HG02870 (cell line): ENCODE data around the gene COL23A1.

Experiments used
- ATAC-seq: cut with Tn5 transposase; IDR thresholded peaks from one replicate; pipeline ENCODE4 v1.9.1; 2021; ENCODE audit warnings: mild to moderate bottlenecking, moderate library complexity; ENCODE audit not compliant: unreplicated experiment

COL23A1 gene

GRCh38 chr5:178428341-178429155 is 161.6 kb downstream of the COL23A1 start:
- ATAC-seq = no peak

DNA sequence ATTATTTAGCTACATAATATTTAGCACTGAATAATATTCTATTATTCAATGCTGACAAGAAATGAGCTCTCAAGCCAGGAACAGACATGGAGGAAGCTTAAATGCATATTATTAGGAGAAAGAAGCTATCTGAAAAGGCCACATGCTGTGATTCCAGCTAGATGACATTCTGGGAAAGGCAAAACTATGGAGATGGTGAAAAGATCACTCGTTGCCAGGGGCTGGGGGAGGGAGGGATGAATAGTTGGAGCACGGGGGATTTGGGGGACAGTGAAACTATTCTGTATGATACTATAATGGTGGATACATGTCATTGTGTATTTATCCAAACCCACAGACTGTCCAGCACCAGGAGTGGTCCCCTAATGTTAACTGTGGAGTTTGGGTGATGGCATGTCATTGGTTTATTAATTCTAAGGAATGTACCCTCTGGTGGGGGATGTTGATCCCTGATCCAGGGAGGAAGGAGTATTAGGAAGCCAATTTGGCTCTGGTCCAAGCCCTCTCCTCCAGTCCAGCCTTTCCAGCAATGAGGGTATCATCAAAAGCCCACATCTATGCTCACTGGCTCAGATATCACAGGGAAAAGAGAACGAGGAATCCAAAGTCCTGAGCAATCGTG is 162.5 kb downstream of the COL23A1 start:
- no peak for ATAC-seq

DNA sequence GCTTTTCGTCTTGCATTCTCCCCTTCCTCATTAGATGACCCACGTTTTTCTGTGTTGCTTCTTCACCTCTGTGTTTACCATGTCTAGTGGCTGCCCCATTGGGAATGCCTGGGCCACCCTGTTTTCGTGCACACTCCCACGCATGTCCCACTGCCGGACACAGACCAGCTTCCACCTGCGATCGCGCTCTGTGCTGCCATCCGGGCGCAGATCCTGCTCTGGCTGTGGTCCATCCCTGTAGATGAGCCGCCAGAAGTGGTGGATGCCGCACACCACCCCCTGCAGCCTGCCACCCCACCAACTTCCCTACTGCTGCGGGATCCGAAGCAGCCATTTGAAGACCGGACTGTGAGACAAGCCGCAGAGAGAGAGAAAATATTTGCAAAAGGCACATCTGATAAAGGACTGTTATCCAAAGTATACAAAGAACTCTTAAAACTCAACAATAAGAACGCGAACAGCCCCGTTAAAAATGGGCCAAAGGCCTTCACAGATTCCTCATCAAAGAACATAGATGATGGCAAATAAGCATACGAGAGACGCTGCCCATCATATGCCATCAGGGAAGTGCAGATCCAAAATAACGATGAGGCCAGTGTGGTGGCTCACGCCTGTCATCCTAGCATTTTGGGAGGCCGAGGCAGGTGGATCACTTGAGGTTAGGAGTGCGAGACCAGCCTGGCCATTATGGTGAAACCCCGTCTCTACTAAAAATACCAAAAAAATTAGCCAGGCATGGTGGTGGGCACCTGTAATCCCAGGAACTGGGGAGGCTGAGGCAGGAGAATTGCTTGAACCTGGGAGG is 163.7 kb downstream of the COL23A1 start:
- no peak for ATAC-seq

- no peak for ATAC-seq
Observed at GRCh38 chr5:178425621-178426068, 164.5 kb downstream of the COL23A1 start.

DNA sequence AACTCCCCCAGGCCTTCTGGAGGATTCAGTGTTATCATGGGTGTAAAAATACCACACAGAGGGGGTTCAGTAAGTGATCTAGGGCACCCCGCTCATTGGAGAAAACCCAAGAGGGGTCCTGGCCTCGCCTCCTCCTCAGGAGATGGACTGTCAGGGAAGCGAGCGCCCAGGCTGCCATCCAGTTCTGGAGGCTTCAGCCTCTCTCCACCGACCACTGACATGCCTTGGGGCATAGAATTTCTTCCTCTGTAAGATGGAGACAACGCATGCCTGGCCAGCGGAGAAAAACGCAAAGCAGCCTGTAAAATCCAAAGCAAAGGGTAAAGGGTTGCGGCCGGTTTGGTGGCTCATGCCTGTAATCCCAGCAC is 165.4 kb downstream of the COL23A1 start:
- ATAC-seq = no peak

- no peak for ATAC-seq
Observed at GRCh38 chr5:178423901-178424809, 166.0 kb downstream of the COL23A1 start.

DNA sequence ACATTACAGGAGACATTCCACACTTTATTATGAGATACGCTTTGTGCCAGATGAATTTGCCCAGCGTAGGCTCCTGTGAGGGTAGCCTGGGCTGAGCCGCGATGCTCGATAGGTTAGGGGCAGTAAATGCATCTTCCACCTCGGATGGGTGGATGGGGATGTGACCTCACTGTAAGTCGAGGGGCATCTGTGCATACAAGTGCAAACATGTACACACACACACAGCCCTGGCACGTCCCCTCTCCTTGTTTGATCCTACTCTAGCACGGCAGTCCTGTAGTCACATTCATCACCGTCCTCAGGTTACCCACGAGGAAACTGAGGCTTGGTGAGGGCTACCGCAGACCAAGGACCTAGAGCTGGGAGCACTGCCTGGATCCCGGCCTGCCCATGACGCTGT is 166.8 kb downstream of the COL23A1 start:
- ATAC-seq = no peak

DNA sequence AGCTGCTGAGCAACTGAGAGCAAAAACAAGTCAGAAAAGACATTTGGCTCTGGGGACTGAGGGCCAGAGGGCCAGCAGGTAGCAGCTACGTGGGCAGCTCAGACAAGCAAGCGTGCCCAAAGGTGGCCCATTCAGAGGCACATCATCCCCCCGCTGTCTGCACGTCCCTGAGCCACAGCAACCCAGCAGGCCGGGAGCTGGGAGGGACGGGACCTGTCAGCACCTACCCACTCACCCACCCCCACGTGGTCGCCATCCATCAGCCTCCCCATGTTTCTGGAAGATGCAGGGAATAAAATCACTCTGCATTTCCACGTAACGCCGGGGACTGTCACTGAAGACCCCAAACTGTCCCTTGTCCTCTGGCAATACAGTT is 167.8 kb downstream of the COL23A1 start:
- ATAC-seq = no peak

DNA sequence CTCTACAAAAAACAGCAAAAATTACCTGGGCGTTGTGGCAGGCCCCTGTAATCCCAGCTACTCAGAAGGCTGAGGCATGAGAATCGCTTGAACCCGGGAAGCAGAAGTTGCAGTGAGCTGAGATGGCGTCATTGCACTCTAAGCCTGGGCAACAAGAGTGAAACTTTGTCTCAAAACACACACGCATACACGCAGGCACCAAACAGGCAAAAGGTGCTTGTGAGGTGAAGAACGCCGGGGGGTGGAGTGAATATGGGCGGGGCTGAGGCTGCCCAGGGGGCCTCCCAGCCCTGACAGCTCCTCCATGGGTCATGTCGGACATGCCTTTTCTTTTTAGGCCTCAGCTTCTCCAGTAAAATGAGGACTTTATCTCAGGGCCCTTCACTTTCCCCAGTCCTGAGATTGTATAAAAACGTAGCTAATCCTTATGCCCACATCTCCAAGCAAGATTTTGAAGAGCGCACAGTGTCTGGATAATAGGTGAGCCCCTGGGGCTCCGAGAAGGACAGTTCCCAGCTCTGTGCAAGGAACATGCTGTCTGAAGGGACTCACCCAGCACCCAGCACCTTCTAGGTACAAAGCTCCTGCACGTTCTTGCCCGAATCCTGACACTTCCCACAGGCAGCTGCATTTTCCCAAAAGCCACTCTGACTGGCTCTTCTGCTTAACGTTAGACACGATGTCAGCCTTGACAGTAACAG is 168.3 kb downstream of the COL23A1 start:
- no peak for ATAC-seq

DNA sequence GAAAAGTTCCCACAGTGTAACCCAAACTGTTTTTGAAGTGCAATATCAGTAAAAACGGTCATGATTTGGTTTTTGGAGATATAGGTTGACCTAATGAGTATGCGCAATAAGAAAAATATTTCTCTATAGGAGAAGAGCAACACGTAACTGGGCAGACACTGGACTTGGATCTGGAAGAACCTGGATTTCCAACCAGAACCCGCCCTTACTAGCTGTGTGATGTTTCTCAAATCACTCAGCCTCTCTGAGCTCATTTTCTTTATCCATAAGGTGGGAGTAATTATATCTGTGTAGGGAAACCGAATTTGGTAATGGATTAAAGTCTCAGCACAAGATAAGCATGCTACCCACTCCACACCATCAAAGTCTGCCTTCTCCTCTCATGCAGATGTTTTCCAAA is 169.1 kb downstream of the COL23A1 start:
- no peak for ATAC-seq

DNA sequence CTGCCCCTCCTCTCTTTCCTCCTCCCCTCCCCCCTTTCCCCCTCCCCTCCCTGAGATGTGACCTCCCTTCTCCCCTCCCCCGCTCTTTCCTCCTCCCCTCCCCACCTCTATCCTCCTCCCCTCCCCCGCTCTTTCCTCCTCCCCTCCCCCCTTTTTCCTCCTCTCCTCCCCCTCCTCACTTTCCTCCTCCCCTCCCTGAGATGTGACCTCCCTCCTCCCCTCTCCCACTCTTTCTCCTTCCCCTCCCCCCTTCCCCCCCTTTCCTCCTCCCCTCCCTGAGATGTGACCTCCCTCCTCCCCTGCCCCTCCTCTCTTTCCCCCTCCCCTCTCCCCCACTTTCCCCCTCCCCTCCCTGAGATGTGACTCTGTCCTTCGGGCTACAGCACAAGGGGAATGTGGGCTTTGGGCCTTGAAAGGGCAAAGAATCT is 169.8 kb downstream of the COL23A1 start:
- no peak for ATAC-seq

- no peak for ATAC-seq
Observed at GRCh38 chr5:178419651-178420050, 170.5 kb downstream of the COL23A1 start.

DNA sequence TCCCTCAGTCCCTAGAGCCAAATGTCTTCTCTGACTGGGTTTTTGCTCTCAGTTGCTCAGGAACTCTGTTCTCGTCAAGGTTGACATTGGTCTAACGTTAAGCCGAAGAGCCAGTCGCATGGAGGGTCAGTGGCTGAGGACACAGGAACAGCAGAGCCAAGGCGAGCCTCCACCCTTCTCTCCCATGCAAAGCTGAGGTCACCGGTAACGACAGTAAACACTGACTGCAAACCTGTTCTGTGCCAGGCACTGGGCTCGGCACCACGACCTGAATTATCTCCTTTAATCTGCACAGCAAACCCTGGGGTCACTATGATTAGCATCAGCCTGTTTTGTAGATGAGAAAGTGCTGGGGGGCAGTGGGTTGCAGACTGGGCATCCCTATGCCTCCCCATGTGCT is 171.0 kb downstream of the COL23A1 start:
- ATAC-seq = no peak

GRCh38 chr5:178418471-178419010 is 171.7 kb downstream of the COL23A1 start:
- ATAC-seq = no peak

DNA sequence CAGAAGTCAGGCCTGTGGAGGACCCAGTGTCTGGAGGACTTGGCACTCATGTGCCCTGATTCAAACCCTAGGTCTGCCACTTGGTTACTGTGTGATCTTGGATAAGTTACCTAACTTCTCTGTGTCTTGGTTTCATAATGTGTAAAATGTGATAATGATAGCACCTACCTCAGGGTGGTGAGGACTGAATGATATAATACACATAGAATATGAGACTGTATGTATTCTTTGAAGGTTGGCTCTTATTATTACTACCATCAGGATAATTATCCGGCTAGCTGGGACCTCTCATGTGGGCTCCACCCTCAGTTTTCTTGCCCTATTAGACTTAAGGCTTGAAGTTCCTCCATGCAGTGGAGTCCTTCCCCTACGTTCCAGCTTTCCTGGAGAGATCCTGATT is 172.2 kb downstream of the COL23A1 start:
- ATAC-seq = no peak

DNA sequence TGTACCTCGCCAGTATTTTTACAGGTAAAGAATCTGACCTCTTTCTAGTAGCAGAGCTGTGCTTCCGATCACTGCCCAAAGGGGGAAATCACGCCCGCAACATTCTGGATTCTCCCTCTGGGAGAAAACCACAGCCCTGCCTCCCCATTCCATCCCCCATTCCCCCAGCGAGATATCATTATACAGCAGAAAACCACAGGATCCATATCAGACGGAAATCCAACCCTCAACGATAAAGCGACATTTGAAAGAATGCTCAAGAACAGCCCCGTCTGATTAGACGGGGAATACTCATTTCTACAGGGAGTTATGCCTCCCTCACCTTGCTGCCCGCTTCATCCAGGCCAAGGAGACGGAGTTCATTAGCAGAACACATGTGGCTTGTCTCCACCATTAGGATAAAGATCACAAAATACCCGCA is 172.8 kb downstream of the COL23A1 start:
- ATAC-seq = no peak

GRCh38 chr5:178416919-178417318 is 173.3 kb downstream of the COL23A1 start:
- ATAC-seq = no peak

- ATAC-seq = no peak
Observed at GRCh38 chr5:178416206-178416882, 173.8 kb downstream of the COL23A1 start.

- no peak for ATAC-seq
Observed at GRCh38 chr5:178415353-178415752, 174.8 kb downstream of the COL23A1 start.
